ENCODE data around the gene LGALSL. TPM values are rescaled to one million over a fixed set of nuclear protein-coding genes. Genes with fewer than 3 reads are reported as not detected.
A peak's percentile ranks its signal among the peaks of the same experiment; 100 is the strongest.

LGALSL gene
- total and polyA plus RNA-seq, 2 of the 13 experiments (the other 11 are each of a cell fraction or from before 2014, with no cell fraction given) = 15.4 to 20.0 TPM

- FAIRE-seq (no peak), ATAC-seq (no peak)
Measured at GRCh38 chr2:64477037-64477436, 23.1 kb downstream of the LGALSL start.

GRCh38 chr2:64477979-64478378 is 24.0 kb downstream of the LGALSL start:
- Histone ChIP-seq H3K27ac (ENCODE audit: extremely low read length, insufficient read depth, low read length) (no peak overlapping the region), H2AFZ (ENCODE audit: low read length) (no peak overlapping the region), H3K9ac (ENCODE audit: insufficient read depth, low read depth, low read length) (no peak overlapping the region), H3K4me1 (ENCODE audit: insufficient read depth, low read length) (0 out of 2 replicates have a peak, but pooled peaks cover 6% of the 10 kb centered on the region), H3K4me2 (ENCODE audit: low read depth, low read length) (no peak overlapping the region), H3K9me3 (ENCODE audit: low read length) (no peaks in the 10 kb centered on the region), H3K79me2 (ENCODE audit: insufficient read depth, low read length) (no peaks in the 10 kb centered on the region), H3K36me3 (replicated peaks in 1 of 2; ENCODE audit: control insufficient read depth in 1 of 2, insufficient read depth in 2 of 2, low read length in 2 of 2) (no peaks in the 10 kb centered on the region), H3K27me3 (ENCODE audit: control insufficient read depth in 1 of 2, insufficient read depth in 2 of 2, low read length in 2 of 2) (peaks cover 0 to 12% of the 10 kb centered on the region in 2 experiments; a peak in 3 of 5 replicates), H4K20me1 (ENCODE audit: insufficient read depth, low read length) (no peaks in the 10 kb centered on the region), H3K4me3 (replicated peaks in 1 of 3; ENCODE audit: insufficient read depth in 1 of 3, low read depth in 2 of 3, low read length in 3 of 3) (no peak overlapping the region)
- ATAC-seq (no peak), DNase-seq (ENCODE audit: low spot score) (no peak), FAIRE-seq (no peak)
- BruUV-seq (replicated peaks) = no TSS peak
- WGBS (ENCODE audit: low lambda C conversion rate) = 64% methylated on average over 4 of the region's 4 CpGs
- intact Hi-C loops (cut with micrococcal nuclease; ENCODE audit: unreplicated experiment) (no loop called here), in situ Hi-C loops (cut with HindIII; ENCODE audit: extremely low pct_ligation_motif_present, low pct_unique_long_range_greater_than_20kb) (no loop called here)
- ChIA-PET POLR2A (no interaction called here), CTCF (ENCODE audit: low intra/inter-chr PET ratio, low total read pairs) (no interaction called here)
- no peak for TF ChIP-seq XRCC5 (optimal IDR thresholded peaks at IDR 0.05; ENCODE audit: low read length)
- no peak for TF ChIP-seq NR0B2 (CRISPR knock-in tag; IDR thresholded peaks at IDR 0.05)
- no peak for TF ChIP-seq PAWR (CRISPR knock-in tag; IDR thresholded peaks at IDR 0.05; ENCODE audit: borderline replicate concordance)
- TF ChIP-seq ZNF432 (CRISPR knock-in tag; IDR thresholded peaks at IDR 0.05; ENCODE audit: borderline replicate concordance) = no peak
- TF ChIP-seq GPBP1L1 (CRISPR knock-in tag; IDR thresholded peaks at IDR 0.05) = no peak
- no peak for TF ChIP-seq ZNF282 (IDR thresholded peaks at IDR 0.05; ENCODE audit: partially characterized antibody)
- TF ChIP-seq SCMH1 (CRISPR knock-in tag; IDR thresholded peaks at IDR 0.05; ENCODE audit: borderline replicate concordance) = no peak
- TF ChIP-seq SP140L (CRISPR knock-in tag; IDR thresholded peaks at IDR 0.05; ENCODE audit: borderline replicate concordance) = no peak
- TF ChIP-seq BORCS8-MEF2B (CRISPR knock-in tag; IDR thresholded peaks at IDR 0.05) = no peak
- TF ChIP-seq CBX5 (CRISPR knock-in tag; IDR thresholded peaks at IDR 0.05; ENCODE audit: borderline replicate concordance) = no peak
- TF ChIP-seq ZBTB42 (CRISPR knock-in tag; IDR thresholded peaks at IDR 0.05) = no peak
- TF ChIP-seq CCDC6 (CRISPR knock-in tag; IDR thresholded peaks at IDR 0.05) = no peak
- no peak for TF ChIP-seq SMYD3 (CRISPR knock-in tag; IDR thresholded peaks at IDR 0.05)
- no peak for TF ChIP-seq MIER3 (CRISPR knock-in tag; IDR thresholded peaks at IDR 0.05; ENCODE audit: borderline replicate concordance)
- TF ChIP-seq SRSF9 (IDR thresholded peaks at IDR 0.05; ENCODE audit: borderline replicate concordance, insufficient read depth, low read depth, low read length, poor library complexity, severe bottlenecking) = no peak

More at GRCh38 chr2:64477037-64477436, 23.1 kb downstream of the LGALSL start:
- DNase-seq (ENCODE audit: low spot score) = no peak
- Histone ChIP-seq H3K27me3 (ENCODE audit: control insufficient read depth in 1 of 2, insufficient read depth in 2 of 2, low read length in 2 of 2) (peaks cover 0 to 12% of the 10 kb centered on the region in 2 experiments; a peak in 3 of 5 replicates), H3K27ac (ENCODE audit: extremely low read length, insufficient read depth, low read length) (no peak overlapping the region), H3K4me2 (ENCODE audit: low read depth, low read length) (no peak overlapping the region), H3K36me3 (replicated peaks in 1 of 2; ENCODE audit: control insufficient read depth in 1 of 2, insufficient read depth in 2 of 2, low read length in 2 of 2) (no peaks in the 10 kb centered on the region), H4K20me1 (ENCODE audit: insufficient read depth, low read length) (no peaks in the 10 kb centered on the region), H3K4me1 (ENCODE audit: insufficient read depth, low read length) (peaks cover 6% of the 10 kb centered on the region; the same call in 1 of the 2 replicates), H3K79me2 (ENCODE audit: insufficient read depth, low read length) (no peaks in the 10 kb centered on the region), H2AFZ (ENCODE audit: low read length) (no peak overlapping the region), H3K9ac (ENCODE audit: insufficient read depth, low read depth, low read length) (no peak overlapping the region), H3K4me3 (replicated peaks in 1 of 3; ENCODE audit: insufficient read depth in 1 of 3, low read depth in 2 of 3, low read length in 3 of 3) (no peak overlapping the region), H3K9me3 (ENCODE audit: low read length) (no peaks in the 10 kb centered on the region)
- in situ Hi-C loops (cut with HindIII; ENCODE audit: extremely low pct_ligation_motif_present, low pct_unique_long_range_greater_than_20kb) (no loop called here), intact Hi-C loops (cut with micrococcal nuclease; ENCODE audit: unreplicated experiment) (no loop called here)
- ChIA-PET POLR2A (no interaction called here), CTCF (ENCODE audit: low intra/inter-chr PET ratio, low total read pairs) (no interaction called here)
- 44% methylated on average over 1 of the region's 1 CpG for WGBS (ENCODE audit: low lambda C conversion rate)
- TF ChIP-seq CREB1 (IDR thresholded peaks at IDR 0.05) (no peak), CREB1 (CRISPR knock-in tag; IDR thresholded peaks at IDR 0.05) (no peak), ZNF12 (CRISPR knock-in tag; IDR thresholded peaks at IDR 0.05) (peak; percentile 97), NFE2L2 (IDR thresholded peaks at IDR 0.05; ENCODE audit: low read length) (peak; percentile 22; the same call in 1 of the 2 replicates)
- BruUV-seq (replicated peaks) = no TSS peak
